Measurements from ENCODE around the gene AFF2.

The AFF2 gene

DNA sequence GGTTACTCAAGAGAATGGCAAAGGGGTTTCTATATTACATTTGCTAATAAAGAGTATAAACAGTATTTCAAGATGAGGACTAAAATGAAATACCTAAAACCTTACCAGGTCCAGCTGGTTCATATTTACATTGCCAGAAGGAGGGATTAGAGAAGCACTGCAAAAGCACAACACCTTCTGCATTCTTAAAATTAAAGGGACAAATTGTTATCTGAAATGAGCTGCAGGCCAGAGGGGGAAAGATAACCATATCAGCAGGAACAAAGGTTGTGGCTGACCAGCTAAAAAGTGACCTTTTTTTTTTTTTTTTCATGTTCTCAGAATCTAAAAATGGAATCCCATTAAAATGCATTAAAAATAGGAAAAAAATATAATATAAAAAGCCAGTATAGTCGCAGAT lies 39.7 kb downstream of the AFF2 start:
- Histone ChIP-seq H3K27me3 (ENCODE audit: insufficient read depth, poor library complexity, severe bottlenecking) (no peaks in the 10 kb centered on the region), H3K9me3 (ENCODE audit: severe bottlenecking) (no peaks in the 10 kb centered on the region), H3K4me1 (ENCODE audit: insufficient read depth, poor library complexity, severe bottlenecking) (no peaks in the 10 kb centered on the region), H3K36me3 (ENCODE audit: low read depth) (no peaks in the 10 kb centered on the region), H3K4me3 (ENCODE audit: severe bottlenecking) (no peak overlapping the region), H3K27ac (ENCODE audit: poor library complexity, severe bottlenecking) (no peak overlapping the region)
- ATAC-seq (ENCODE audit: low read depth) (no peak), DNase-seq (ENCODE audit: low spot score) (no peak)
- TF ChIP-seq, protein P1, sequence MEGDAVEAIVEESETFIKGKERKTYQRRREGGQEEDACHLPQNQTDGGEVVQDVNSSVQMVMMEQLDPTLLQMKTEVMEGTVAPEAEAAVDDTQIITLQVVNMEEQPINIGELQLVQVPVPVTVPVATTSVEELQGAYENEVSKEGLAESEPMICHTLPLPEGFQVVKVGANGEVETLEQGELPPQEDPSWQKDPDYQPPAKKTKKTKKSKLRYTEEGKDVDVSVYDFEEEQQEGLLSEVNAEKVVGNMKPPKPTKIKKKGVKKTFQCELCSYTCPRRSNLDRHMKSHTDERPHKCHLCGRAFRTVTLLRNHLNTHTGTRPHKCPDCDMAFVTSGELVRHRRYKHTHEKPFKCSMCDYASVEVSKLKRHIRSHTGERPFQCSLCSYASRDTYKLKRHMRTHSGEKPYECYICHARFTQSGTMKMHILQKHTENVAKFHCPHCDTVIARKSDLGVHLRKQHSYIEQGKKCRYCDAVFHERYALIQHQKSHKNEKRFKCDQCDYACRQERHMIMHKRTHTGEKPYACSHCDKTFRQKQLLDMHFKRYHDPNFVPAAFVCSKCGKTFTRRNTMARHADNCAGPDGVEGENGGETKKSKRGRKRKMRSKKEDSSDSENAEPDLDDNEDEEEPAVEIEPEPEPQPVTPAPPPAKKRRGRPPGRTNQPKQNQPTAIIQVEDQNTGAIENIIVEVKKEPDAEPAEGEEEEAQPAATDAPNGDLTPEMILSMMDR (IDR thresholded peaks at IDR 0.05; ENCODE audit: poor library complexity, severe bottlenecking): no peak

DNA sequence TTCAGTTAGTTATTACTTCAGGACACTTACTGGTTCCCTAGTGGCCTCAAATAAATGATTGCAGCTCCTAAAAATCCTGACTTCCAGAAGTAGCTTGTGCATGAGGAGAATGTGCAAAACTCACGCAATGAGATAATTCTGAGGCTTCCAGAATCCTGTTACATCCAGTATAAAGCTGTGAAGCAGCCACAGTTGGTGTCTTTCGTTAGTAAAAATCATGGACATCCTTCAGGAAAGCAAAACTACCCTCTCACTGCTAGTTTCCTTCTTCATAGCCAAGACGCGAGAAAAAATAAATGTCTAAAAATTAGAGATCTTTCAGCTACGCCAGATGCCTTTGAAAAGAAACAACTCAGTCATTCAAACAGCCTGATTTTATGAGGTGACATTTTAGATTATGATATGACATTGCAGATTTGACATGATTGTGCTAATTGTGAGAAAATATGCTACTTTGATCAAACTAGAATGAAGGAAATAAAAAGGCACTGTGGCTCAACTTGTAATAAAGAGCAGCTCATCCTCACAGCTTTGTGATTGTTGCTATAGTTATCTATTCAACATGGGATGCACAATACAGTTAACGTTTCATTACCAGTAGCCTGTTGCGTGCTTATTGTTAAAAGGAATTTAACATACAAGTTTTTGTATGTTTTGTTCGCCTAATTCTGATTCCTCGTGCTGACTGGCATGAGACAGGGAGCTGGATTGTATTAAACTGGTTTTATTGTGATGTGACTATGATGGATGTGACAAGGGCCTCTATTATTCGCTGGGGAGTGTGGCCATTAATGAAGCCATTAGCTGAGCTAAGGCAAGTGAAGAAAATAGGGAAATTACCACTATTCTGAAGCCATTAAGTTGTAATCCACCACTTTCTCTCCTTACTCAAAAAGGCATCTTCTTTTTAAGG lies 40.5 kb downstream of the AFF2 start:
- Histone ChIP-seq H3K36me3 (ENCODE audit: low read depth) (no peaks in the 10 kb centered on the region), H3K9me3 (ENCODE audit: severe bottlenecking) (no peaks in the 10 kb centered on the region), H3K27ac (ENCODE audit: poor library complexity, severe bottlenecking) (no peak overlapping the region), H3K27me3 (ENCODE audit: insufficient read depth, poor library complexity, severe bottlenecking) (no peaks in the 10 kb centered on the region), H3K4me1 (ENCODE audit: insufficient read depth, poor library complexity, severe bottlenecking) (no peaks in the 10 kb centered on the region), H3K4me3 (ENCODE audit: severe bottlenecking) (no peak overlapping the region)
- no peak for ATAC-seq (ENCODE audit: low read depth)
- TF ChIP-seq, protein P1 (IDR thresholded peaks at IDR 0.05; ENCODE audit: poor library complexity, severe bottlenecking): no peak
- DNase-seq (ENCODE audit: low spot score): no peak

DNA sequence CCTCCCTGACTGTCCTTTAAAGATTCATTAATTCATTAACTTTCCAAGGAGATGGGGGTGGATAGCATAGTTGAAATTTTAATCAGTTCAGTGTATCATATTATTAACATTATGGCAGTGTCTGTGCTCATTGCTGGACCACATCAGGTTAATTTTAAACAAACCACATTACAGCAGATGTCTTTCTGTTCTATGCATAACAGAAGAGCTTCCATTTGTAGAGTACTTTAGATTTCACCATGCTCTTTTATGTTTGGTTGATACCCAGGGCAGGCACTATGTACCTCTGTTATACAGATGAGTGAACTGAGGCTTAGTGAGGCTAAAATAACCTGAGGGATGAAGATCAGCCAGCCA lies 41.1 kb downstream of the AFF2 start:
- H3K4me1 ChIP-seq (ENCODE audit: insufficient read depth, poor library complexity, severe bottlenecking): no peaks in the 10 kb centered on the region
- no peak overlapping the region for H3K4me3 ChIP-seq (ENCODE audit: severe bottlenecking)
- no peak overlapping the region for H3K27ac ChIP-seq (ENCODE audit: poor library complexity, severe bottlenecking)
- H3K27me3 ChIP-seq (ENCODE audit: insufficient read depth, poor library complexity, severe bottlenecking): no peaks in the 10 kb centered on the region
- ATAC-seq (ENCODE audit: low read depth) (no peak), DNase-seq (ENCODE audit: low spot score) (no peak)
- TF ChIP-seq, protein P1 (IDR thresholded peaks at IDR 0.05; ENCODE audit: poor library complexity, severe bottlenecking): no peak
- no peaks in the 10 kb centered on the region for H3K9me3 ChIP-seq (ENCODE audit: severe bottlenecking)
- no peaks in the 10 kb centered on the region for H3K36me3 ChIP-seq (ENCODE audit: low read depth)

DNA sequence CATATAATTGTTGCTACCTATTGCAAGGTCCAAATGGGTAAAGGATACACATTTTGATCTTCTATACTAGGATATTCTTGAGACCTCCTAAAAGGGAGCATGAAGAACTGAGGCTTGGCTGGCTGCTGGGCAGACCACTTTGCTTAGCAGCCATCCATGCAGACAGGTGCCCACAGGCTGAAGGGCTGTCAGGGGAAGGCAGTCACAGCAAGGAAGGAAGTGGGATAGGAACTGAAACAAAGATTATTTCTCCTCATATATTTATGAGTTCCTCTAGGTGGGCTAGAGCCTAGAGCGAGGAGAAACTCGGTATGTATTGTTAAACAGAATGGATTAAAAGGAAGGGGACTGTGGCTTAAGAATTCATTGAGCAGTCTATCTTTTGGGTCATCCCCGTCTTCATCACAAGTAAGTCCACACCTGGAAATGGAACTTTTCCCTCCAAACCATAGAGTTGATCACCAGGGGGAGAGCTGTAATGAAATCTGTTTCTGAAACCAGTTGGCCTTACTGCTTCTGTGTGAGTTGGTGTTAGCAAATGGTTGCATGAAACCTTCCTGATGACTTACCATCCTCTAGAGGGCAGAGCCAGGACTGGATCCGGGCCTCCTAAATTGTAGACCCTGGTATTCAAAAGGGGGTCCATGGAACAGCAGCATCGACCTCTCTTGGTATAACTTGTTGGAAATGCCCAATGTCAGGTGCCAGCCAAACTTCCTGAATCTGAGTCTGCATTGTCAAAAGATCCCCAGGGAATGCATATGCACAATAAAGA lies 42.3 kb downstream of the AFF2 start:
- no peaks in the 10 kb centered on the region for H3K9me3 ChIP-seq (ENCODE audit: severe bottlenecking)
- no peaks in the 10 kb centered on the region for H3K36me3 ChIP-seq (ENCODE audit: low read depth)
- H3K27me3 ChIP-seq (ENCODE audit: insufficient read depth, poor library complexity, severe bottlenecking): no peaks in the 10 kb centered on the region
- H3K4me3 ChIP-seq (ENCODE audit: severe bottlenecking): no peak overlapping the region
- DNase-seq (ENCODE audit: low spot score): no peak
- ATAC-seq (ENCODE audit: low read depth): no peak
- H3K4me1 ChIP-seq (ENCODE audit: insufficient read depth, poor library complexity, severe bottlenecking): no peaks in the 10 kb centered on the region
- TF ChIP-seq, protein P1 (IDR thresholded peaks at IDR 0.05; ENCODE audit: poor library complexity, severe bottlenecking): no peak
- H3K27ac ChIP-seq (ENCODE audit: poor library complexity, severe bottlenecking): no peak overlapping the region

Measured in RWPE2 (cell line).